Measurements from ENCODE around the gene ELOVL3. TPM values are rescaled to one million over a fixed set of nuclear protein-coding genes. Genes with fewer than 3 reads are reported as not detected.

The ELOVL3 gene
- total RNA-seq, 1 experiment from 2014 or later: 0.17 TPM

DNA sequence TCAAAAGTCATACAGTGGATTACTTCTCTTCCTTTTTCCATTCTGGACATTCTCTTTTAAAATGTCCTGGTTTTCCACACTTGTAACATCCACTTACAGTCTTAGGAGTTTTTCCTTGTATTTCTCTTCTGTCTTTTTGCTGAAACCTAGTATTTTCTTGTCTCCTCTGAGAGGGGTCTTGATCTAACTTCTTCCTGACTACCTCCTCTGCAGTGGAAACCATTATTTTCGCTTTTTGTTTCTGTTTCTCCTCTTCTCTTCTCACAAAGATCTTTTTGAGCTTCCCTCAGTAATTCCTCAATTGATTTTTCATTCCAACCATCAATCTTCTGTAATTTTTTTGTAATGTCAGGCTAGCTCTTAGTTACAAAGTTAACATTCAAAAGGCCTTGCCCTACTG, 23.7 kb upstream of the ELOVL3 start (continued):
- TF ChIP-seq E2F4 (CRISPR knock-in tag; IDR thresholded peaks at IDR 0.05; ENCODE audit: borderline replicate concordance, low read depth) (no peak), ZNF317 (CRISPR knock-in tag; IDR thresholded peaks at IDR 0.05; ENCODE audit: borderline replicate concordance, low read depth) (no peak), RELA (CRISPR knock-in tag; IDR thresholded peaks at IDR 0.05; ENCODE audit: borderline replicate concordance) (no peak), EMX1 (CRISPR knock-in tag; IDR thresholded peaks at IDR 0.05) (no peak)

- ATAC-seq (no peak), DNase-seq (ENCODE audit: low spot score) (no peak)
- Mint-ChIP-seq H3K9me3 (peaks cover 16% of the 10 kb centered on the region), H3K36me3 (peaks cover 8% of the 10 kb centered on the region), H3K27me3 (ENCODE audit: low read depth) (peaks cover 10% of the 10 kb centered on the region), H3K27ac (no peak overlapping the region), H3K4me3 (no peak overlapping the region), H3K4me1 (no peaks in the 10 kb centered on the region)
- CTCF ChIA-PET: interaction anchor here (0.5 to 1.7 kb wide), 6 partner anchors 23 to 195 kb away, joined by 3 to 9 read pairs (median 4); no protein-coding TSS in a partner anchor
- TF ChIP-seq NR3C1 (CRISPR knock-in tag; conservative IDR thresholded peaks at IDR 0.05; ENCODE audit: low read depth) (no peak), MAX (CRISPR knock-in tag; IDR thresholded peaks at IDR 0.05) (no peak), ZNF263 (CRISPR knock-in tag; IDR thresholded peaks at IDR 0.05; ENCODE audit: low read depth) (no peak), EMX1 (CRISPR knock-in tag; IDR thresholded peaks at IDR 0.05) (no peak), PRRX2 (CRISPR knock-in tag; IDR thresholded peaks at IDR 0.05) (no peak), OVOL2 (CRISPR knock-in tag; IDR thresholded peaks at IDR 0.05; ENCODE audit: borderline replicate concordance) (no peak), ZNF532 (CRISPR knock-in tag; IDR thresholded peaks at IDR 0.05; ENCODE audit: borderline replicate concordance) (no peak), ATF2 (CRISPR knock-in tag; IDR thresholded peaks at IDR 0.05; ENCODE audit: borderline replicate concordance, low read depth) (no peak)
- TF ChIP-seq, protein P1, sequence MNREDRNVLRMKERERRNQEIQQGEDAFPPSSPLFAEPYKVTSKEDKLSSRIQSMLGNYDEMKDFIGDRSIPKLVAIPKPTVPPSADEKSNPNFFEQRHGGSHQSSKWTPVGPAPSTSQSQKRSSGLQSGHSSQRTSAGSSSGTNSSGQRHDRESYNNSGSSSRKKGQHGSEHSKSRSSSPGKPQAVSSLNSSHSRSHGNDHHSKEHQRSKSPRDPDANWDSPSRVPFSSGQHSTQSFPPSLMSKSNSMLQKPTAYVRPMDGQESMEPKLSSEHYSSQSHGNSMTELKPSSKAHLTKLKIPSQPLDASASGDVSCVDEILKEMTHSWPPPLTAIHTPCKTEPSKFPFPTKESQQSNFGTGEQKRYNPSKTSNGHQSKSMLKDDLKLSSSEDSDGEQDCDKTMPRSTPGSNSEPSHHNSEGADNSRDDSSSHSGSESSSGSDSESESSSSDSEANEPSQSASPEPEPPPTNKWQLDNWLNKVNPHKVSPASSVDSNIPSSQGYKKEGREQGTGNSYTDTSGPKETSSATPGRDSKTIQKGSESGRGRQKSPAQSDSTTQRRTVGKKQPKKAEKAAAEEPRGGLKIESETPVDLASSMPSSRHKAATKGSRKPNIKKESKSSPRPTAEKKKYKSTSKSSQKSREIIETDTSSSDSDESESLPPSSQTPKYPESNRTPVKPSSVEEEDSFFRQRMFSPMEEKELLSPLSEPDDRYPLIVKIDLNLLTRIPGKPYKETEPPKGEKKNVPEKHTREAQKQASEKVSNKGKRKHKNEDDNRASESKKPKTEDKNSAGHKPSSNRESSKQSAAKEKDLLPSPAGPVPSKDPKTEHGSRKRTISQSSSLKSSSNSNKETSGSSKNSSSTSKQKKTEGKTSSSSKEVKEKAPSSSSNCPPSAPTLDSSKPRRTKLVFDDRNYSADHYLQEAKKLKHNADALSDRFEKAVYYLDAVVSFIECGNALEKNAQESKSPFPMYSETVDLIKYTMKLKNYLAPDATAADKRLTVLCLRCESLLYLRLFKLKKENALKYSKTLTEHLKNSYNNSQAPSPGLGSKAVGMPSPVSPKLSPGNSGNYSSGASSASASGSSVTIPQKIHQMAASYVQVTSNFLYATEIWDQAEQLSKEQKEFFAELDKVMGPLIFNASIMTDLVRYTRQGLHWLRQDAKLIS (CRISPR knock-in tag; IDR thresholded peaks at IDR 0.05; ENCODE audit: borderline replicate concordance): no peak
- POLR2A ChIA-PET: interaction anchor here (0.5 kb wide), 1 partner anchor 31 kb away, joined by 4 read pairs; no protein-coding TSS in a partner anchor
Observed at GRCh38 chr10:102208311-102209035, 17.6 kb upstream of the ELOVL3 start.
